Activated CD8-positive, alpha-beta T cell treated with anti-CD3 and anti-CD28 coated beads for 36 hours (primary cell): ENCODE measurements around the gene ZMYND8. TPM values are rescaled to one million over a fixed set of nuclear protein-coding genes. Genes with fewer than 3 reads are reported as not detected.

Experiments
- ATAC-seq: fragments of 200-7000 bp; cut with Tn5 transposase; one replicate; pipeline ENCODE4 v1.10.0; 2021; ENCODE audit warnings: mild to moderate bottlenecking, moderate library complexity
- CTCF ChIA-PET: fragments of 350-600 bp; sonication (Branson Sonifier 250); formaldehyde crosslinking; loops from one replicate; lab custom pipeline; 2021; ENCODE audit warnings: antibody characterized with exemption; lab: Charles Lee
- POLR2A ChIA-PET: fragments of 350-600 bp; sonication (Branson Sonifier 250); formaldehyde crosslinking; loops from one replicate; lab custom pipeline; 2021; ENCODE audit warnings: antibody characterized with exemption; lab: Charles Lee
- DNase-seq: peaks from one replicate; pipeline ENCODE4 v3.0.0-alpha.2; 2020
- H3K27ac Mint-ChIP-seq: one replicate; pipeline ENCODE4 v1.8.0; 2021; ENCODE audit warnings: mild to moderate bottlenecking, mixed read lengths
- H3K27me3 Mint-ChIP-seq: one replicate; pipeline ENCODE4 v1.8.0; 2021; ENCODE audit warnings: mixed read lengths
- H3K36me3 Mint-ChIP-seq: one replicate; pipeline ENCODE4 v1.8.0; 2021; ENCODE audit warnings: low read depth, mixed read lengths
- H3K4me1 Mint-ChIP-seq: one replicate; pipeline ENCODE4 v1.8.0; 2021; ENCODE audit warnings: low read depth, mixed read lengths
- H3K4me3 Mint-ChIP-seq: one replicate; pipeline ENCODE4 v1.8.0; 2021; ENCODE audit warnings: mild to moderate bottlenecking, moderate library complexity, mixed read lengths
- H3K9me3 Mint-ChIP-seq: one replicate; pipeline ENCODE4 v1.8.0; 2021; ENCODE audit warnings: mixed read lengths
- CTCF ChIP-seq: fragments of 200-600 bp; IDR thresholded peaks from one replicate; pipeline ENCODE4 v1.8.0; 2022; ENCODE audit warnings: antibody characterized with exemption, mild to moderate bottlenecking
- intact Hi-C: fragments of 100-400 bp; cut with micrococcal nuclease; formaldehyde crosslinking; loops from one replicate; pipeline ENCODE4 v1.10.0; 2022
- total RNA-seq, 2 experiments: library from RNA; stranded (reverse); gene quantifications; one replicate each; pipeline ENCODE4 v1.2.3, GENCODE V29; 2021

ZMYND8 gene
- total RNA-seq, 2 experiments from 2014 or later: 31.9 to 33.4 TPM

GRCh38 chr20:47195573-47195972, 160.9 kb downstream of the ZMYND8 start:
- ATAC-seq (no peak), DNase-seq (no peak)
- Mint-ChIP-seq H3K9me3 (no peaks in the 10 kb centered on the region), H3K4me1 (peaks cover 14% of the 10 kb centered on the region), H3K36me3 (no peaks in the 10 kb centered on the region), H3K4me3 (no peak overlapping the region), H3K27ac (no peak overlapping the region), H3K27me3 (peaks cover 4% of the 10 kb centered on the region)
- TF ChIP-seq CTCF: no peak
- ChIA-PET POLR2A (no interaction called here), CTCF (interaction anchor here (1.5 to 3.0 kb wide), 4 partner anchors 10 to 468 kb away, joined by 3 to 27 read pairs (median 6); no protein-coding TSS in a partner anchor)
- intact Hi-C loops: loop anchor here (5.0 to 10.0 kb wide), 2 partner anchors 79 to 187 kb away; no protein-coding TSS in a partner anchor

GRCh38 chr20:47191956-47192355, 164.5 kb downstream of the ZMYND8 start:
- Mint-ChIP-seq H3K4me1 (peaks cover 13% of the 10 kb centered on the region), H3K36me3 (no peaks in the 10 kb centered on the region), H3K9me3 (no peaks in the 10 kb centered on the region), H3K27ac (no peak overlapping the region), H3K27me3 (peaks cover 14% of the 10 kb centered on the region), H3K4me3 (no peak overlapping the region)
- ATAC-seq (no peak), DNase-seq (no peak)
- no peak for TF ChIP-seq CTCF
- intact Hi-C loops: loop anchor here (10.0 kb wide), 1 partner anchor 83 kb away; no protein-coding TSS in a partner anchor
- CTCF ChIA-PET: interaction anchor here (0.9 to 1.2 kb wide), 2 partner anchors 14 to 192 kb away, joined by 3 read pairs; no protein-coding TSS in a partner anchor
- POLR2A ChIA-PET: no interaction called here

- DNase-seq (no peak), ATAC-seq (no peak)
- no peak overlapping the region for H3K27ac Mint-ChIP-seq
- CTCF ChIA-PET: interaction anchor here (0.9 to 1.2 kb wide), 2 partner anchors 14 to 193 kb away, joined by 3 read pairs; no protein-coding TSS in a partner anchor
- peaks cover 7% of the 10 kb centered on the region for H3K4me1 Mint-ChIP-seq
- TF ChIP-seq CTCF: no peak
- intact Hi-C loops: loop anchor here (10.0 kb wide), 1 partner anchor 84 kb away; no protein-coding TSS in a partner anchor
- H3K9me3 Mint-ChIP-seq: no peaks in the 10 kb centered on the region
- H3K36me3 Mint-ChIP-seq: no peaks in the 10 kb centered on the region
- H3K4me3 Mint-ChIP-seq: no peak overlapping the region
- peaks cover 14% of the 10 kb centered on the region for H3K27me3 Mint-ChIP-seq
- POLR2A ChIA-PET: no interaction called here
Observed at GRCh38 chr20:47191074-47191673, 165.3 kb downstream of the ZMYND8 start.

- intact Hi-C loops: no loop called here
- no peak overlapping the region for H3K27ac Mint-ChIP-seq
- ATAC-seq (no peak), DNase-seq (no peak)
- H3K4me3 Mint-ChIP-seq: no peak overlapping the region
- no peak for TF ChIP-seq CTCF
- CTCF ChIA-PET: interaction anchor here (1.1 to 2.0 kb wide), 3 partner anchors 43 to 194 kb away, joined by 3 to 8 read pairs (median 5); no protein-coding TSS in a partner anchor
- no peaks in the 10 kb centered on the region for H3K9me3 Mint-ChIP-seq
- H3K36me3 Mint-ChIP-seq: no peaks in the 10 kb centered on the region
- POLR2A ChIA-PET: no interaction called here
- H3K4me1 Mint-ChIP-seq: peaks cover 6% of the 10 kb centered on the region
- H3K27me3 Mint-ChIP-seq: peaks cover 12% of the 10 kb centered on the region
Observed at GRCh38 chr20:47189060-47189459, 167.4 kb downstream of the ZMYND8 start.

GRCh38 chr20:47188540-47188939, 168.0 kb downstream of the ZMYND8 start:
- H3K27ac Mint-ChIP-seq: no peak overlapping the region
- CTCF ChIA-PET: interaction anchor here (1.6 to 2.0 kb wide), 3 partner anchors 17 to 195 kb away, joined by 3 to 8 read pairs (median 5); no protein-coding TSS in a partner anchor
- no peak for TF ChIP-seq CTCF

More at GRCh38 chr20:47188540-47188939, 168.0 kb downstream of the ZMYND8 start:
- DNase-seq (no peak), ATAC-seq (no peak)
- Mint-ChIP-seq H3K36me3 (no peaks in the 10 kb centered on the region), H3K9me3 (no peaks in the 10 kb centered on the region), H3K4me3 (no peak overlapping the region), H3K4me1 (peaks cover 6% of the 10 kb centered on the region), H3K27me3 (peaks cover 12% of the 10 kb centered on the region)
- POLR2A ChIA-PET: no interaction called here
- intact Hi-C loops: no loop called here
